GM12864 (cell line): Measurements from ENCODE around the gene IRGQ.
"Not testable (repeated sequence)": the region's sequence is repeated elsewhere in the genome, so short reads cannot be mapped to it uniquely, and the experiment has no call there.

ENCODE experiments used
- DNase-seq: peaks from one replicate; pipeline ENCODE4 v3.0.0-alpha.2; 2011; ENCODE audit warnings: low read depth
- H3K4me3 ChIP-seq: 2 replicates; pipeline ENCODE4 v1.5.1; 2011; ENCODE audit warnings: mild to moderate bottlenecking, low read depth, low read length, control low read depth
- CTCF ChIP-seq: IDR thresholded peaks from 2 replicates; pipeline ENCODE4 v1.5.1; 2011; ENCODE audit warnings: low read depth, mild to moderate bottlenecking, moderate library complexity, low read length, control low read depth, inconsistent platforms; ENCODE audit errors: missing control alignments

Gene IRGQ

GRCh38 chr19:43591904-43592772 lies 3.8 kb downstream of the IRGQ start:
- no peak for DNase-seq
- no peak for TF ChIP-seq CTCF
- no peak overlapping the region for H3K4me3 ChIP-seq

GRCh38 chr19:43589678-43590077 lies 6.3 kb downstream of the IRGQ start:
- no peak for TF ChIP-seq CTCF
- DNase-seq = no peak
- no peak overlapping the region for H3K4me3 ChIP-seq

GRCh38 chr19:43589277-43589676 lies 6.7 kb downstream of the IRGQ start:
- DNase-seq = no peak
- no peak overlapping the region for H3K4me3 ChIP-seq
- no peak for TF ChIP-seq CTCF

- DNase-seq, H3K4me3 ChIP-seq: not testable (repeated sequence)
Observed at GRCh38 chr19:43587029-43587428, 8.9 kb downstream of the IRGQ start.

GRCh38 chr19:43586346-43586745 lies 9.6 kb downstream of the IRGQ start:
- no peak for DNase-seq
- no peak overlapping the region for H3K4me3 ChIP-seq
- no peak for TF ChIP-seq CTCF

- no peak for DNase-seq
- no peak overlapping the region for H3K4me3 ChIP-seq
- no peak for TF ChIP-seq CTCF
Observed at GRCh38 chr19:43584484-43584883, 11.4 kb downstream of the IRGQ start.

- no peak for DNase-seq
- no peak for TF ChIP-seq CTCF
- no peak overlapping the region for H3K4me3 ChIP-seq
Observed at GRCh38 chr19:43582495-43582894, 13.4 kb downstream of the IRGQ start.
